Neural crest cell (in vitro differentiated cells): ENCODE measurements around the gene FTH1. TPM values are rescaled to one million over a fixed set of nuclear protein-coding genes. Genes with fewer than 3 reads are reported as not detected.

Experiments used
- DNase-seq: peaks from one replicate; pipeline ENCODE4 v3.0.0; 2021; ENCODE audit warnings: low read depth, mixed read lengths, low spot score
- H3K27ac Mint-ChIP-seq: one replicate; pipeline ENCODE4 v1.8.0; 2021; ENCODE audit warnings: mild to moderate bottlenecking, mixed read lengths; ENCODE audit not compliant: unreplicated experiment
- H3K27me3 Mint-ChIP-seq: 2 replicates; pipeline ENCODE4 v1.8.0; 2021; ENCODE audit warnings: low read depth, mild to moderate bottlenecking, mixed read lengths
- H3K36me3 Mint-ChIP-seq: 2 replicates; pipeline ENCODE4 v1.8.0; 2021; ENCODE audit warnings: low read depth, mild to moderate bottlenecking, mixed read lengths
- H3K4me1 Mint-ChIP-seq: 2 replicates; pipeline ENCODE4 v1.8.0; 2021; ENCODE audit warnings: mixed read lengths
- H3K4me3 Mint-ChIP-seq: one replicate; pipeline ENCODE4 v1.8.0; 2021; ENCODE audit warnings: mild to moderate bottlenecking, mixed read lengths
- H3K9me3 Mint-ChIP-seq: 2 replicates; pipeline ENCODE4 v1.8.0; 2021; ENCODE audit warnings: mixed read lengths
- CTCF ChIP-seq: fragments of 200-600 bp; sonication (generic); conservative IDR thresholded peaks from 2 replicates; pipeline ENCODE4 v1.5.0; 2021; ENCODE audit warnings: antibody characterized with exemption, mild to moderate bottlenecking
- total RNA-seq: library from RNA; stranded (reverse); gene quantifications from 2 replicates; pipeline ENCODE4 v1.2.1, GENCODE V29; 2021

Gene FTH1
- total RNA-seq, 1 donor from 2014 or later, result 1,207 TPM

- H3K27ac Mint-ChIP-seq, result no peak overlapping the region
- no peak overlapping the region for H3K4me3 Mint-ChIP-seq
- TF ChIP-seq CTCF, result no peak
- H3K27me3 Mint-ChIP-seq, result peaks cover 22% of the 10 kb centered on the region
- H3K4me1 Mint-ChIP-seq, result peaks cover 15% of the 10 kb centered on the region
- DNase-seq, result no peak
- H3K36me3 Mint-ChIP-seq, result peaks cover 23% of the 10 kb centered on the region
- no peaks in the 10 kb centered on the region for H3K9me3 Mint-ChIP-seq
These were observed 7.8 kb downstream of the FTH1 start for GRCh38 chr11:61959678-61960077.

GRCh38 chr11:61959114-61959513, 8.3 kb downstream of the FTH1 start:
- peaks cover 28% of the 10 kb centered on the region for H3K27me3 Mint-ChIP-seq
- H3K36me3 Mint-ChIP-seq, result peaks cover 19% of the 10 kb centered on the region
- peak overlapping the region; percentile 64 for H3K4me3 Mint-ChIP-seq
- no peak for TF ChIP-seq CTCF
- no peak overlapping the region for H3K27ac Mint-ChIP-seq
- H3K9me3 Mint-ChIP-seq, result no peaks in the 10 kb centered on the region
- peaks cover 12% of the 10 kb centered on the region for H3K4me1 Mint-ChIP-seq
- no peak for DNase-seq

GRCh38 chr11:61958590-61958989, 8.8 kb downstream of the FTH1 start:
- H3K27ac Mint-ChIP-seq, result no peak overlapping the region
- peaks cover 7% of the 10 kb centered on the region for H3K4me1 Mint-ChIP-seq
- H3K4me3 Mint-ChIP-seq, result peak overlapping the region; percentile 41
- peaks cover 33% of the 10 kb centered on the region for H3K27me3 Mint-ChIP-seq
- TF ChIP-seq CTCF, result no peak
- DNase-seq, result no peak
- no peaks in the 10 kb centered on the region for H3K9me3 Mint-ChIP-seq
- peaks cover 14% of the 10 kb centered on the region for H3K36me3 Mint-ChIP-seq

- Mint-ChIP-seq H3K9me3 (no peaks in the 10 kb centered on the region), H3K4me3 (peak overlapping the region; percentile 27), H3K4me1 (no peaks in the 10 kb centered on the region), H3K27ac (no peak overlapping the region), H3K27me3 (peaks cover 33% of the 10 kb centered on the region), H3K36me3 (peaks cover 2% of the 10 kb centered on the region)
- DNase-seq, result no peak
- no peak for TF ChIP-seq CTCF
These were observed 10.2 kb downstream of the FTH1 start for GRCh38 chr11:61957021-61957770.

GRCh38 chr11:61956191-61957020, 11.0 kb downstream of the FTH1 start:
- Mint-ChIP-seq H3K4me1 (no peaks in the 10 kb centered on the region), H3K4me3 (no peak overlapping the region), H3K9me3 (no peaks in the 10 kb centered on the region), H3K27ac (no peak overlapping the region), H3K36me3 (no peaks in the 10 kb centered on the region), H3K27me3 (peaks cover 33% of the 10 kb centered on the region)
- no peak for TF ChIP-seq CTCF
- DNase-seq, result no peak
